ENCODE data around the gene ABCC9. TPM values are rescaled to one million over a fixed set of nuclear protein-coding genes. Genes with fewer than 3 reads are reported as not detected.

ABCC9 gene
- total and polyA plus RNA-seq, 9 donors = 4.9 to 54.8 (median 19.0) TPM

GRCh38 chr12:21775133-21775820 is 165.9 kb downstream of the ABCC9 start:
- intact Hi-C loops (cut with DNase I) = loop anchor here in 2 of 4 donors (10.0 kb wide), 1 partner anchor 60 kb away; no protein-coding TSS in a partner anchor
- 11 to 20% (median 16%) methylated on average over 14 of the region's 14 CpGs for WGBS, 3 donors
- peak overlapping the region; percentile 65 to 81 for H3K27ac ChIP-seq
- peak overlapping the region; percentile 63 for H3K4me3 ChIP-seq
- DNase-seq = peak in 1 of 5 donors; percentile 24
- no peaks in the 10 kb centered on the region for H3K9me3 ChIP-seq
- no peaks in the 10 kb centered on the region for H3K4me1 ChIP-seq (ENCODE audit: insufficient read depth)
- H3K36me3 ChIP-seq = no peaks in the 10 kb centered on the region
- H3K27me3 ChIP-seq = no peaks in the 10 kb centered on the region
- no peak for TF ChIP-seq EP300 (IDR thresholded peaks at IDR 0.05)
- no peak for TF ChIP-seq POLR2A (IDR thresholded peaks at IDR 0.05)
- TF ChIP-seq, protein P1, sequence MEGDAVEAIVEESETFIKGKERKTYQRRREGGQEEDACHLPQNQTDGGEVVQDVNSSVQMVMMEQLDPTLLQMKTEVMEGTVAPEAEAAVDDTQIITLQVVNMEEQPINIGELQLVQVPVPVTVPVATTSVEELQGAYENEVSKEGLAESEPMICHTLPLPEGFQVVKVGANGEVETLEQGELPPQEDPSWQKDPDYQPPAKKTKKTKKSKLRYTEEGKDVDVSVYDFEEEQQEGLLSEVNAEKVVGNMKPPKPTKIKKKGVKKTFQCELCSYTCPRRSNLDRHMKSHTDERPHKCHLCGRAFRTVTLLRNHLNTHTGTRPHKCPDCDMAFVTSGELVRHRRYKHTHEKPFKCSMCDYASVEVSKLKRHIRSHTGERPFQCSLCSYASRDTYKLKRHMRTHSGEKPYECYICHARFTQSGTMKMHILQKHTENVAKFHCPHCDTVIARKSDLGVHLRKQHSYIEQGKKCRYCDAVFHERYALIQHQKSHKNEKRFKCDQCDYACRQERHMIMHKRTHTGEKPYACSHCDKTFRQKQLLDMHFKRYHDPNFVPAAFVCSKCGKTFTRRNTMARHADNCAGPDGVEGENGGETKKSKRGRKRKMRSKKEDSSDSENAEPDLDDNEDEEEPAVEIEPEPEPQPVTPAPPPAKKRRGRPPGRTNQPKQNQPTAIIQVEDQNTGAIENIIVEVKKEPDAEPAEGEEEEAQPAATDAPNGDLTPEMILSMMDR (IDR thresholded peaks at IDR 0.05) = no peak

DNA sequence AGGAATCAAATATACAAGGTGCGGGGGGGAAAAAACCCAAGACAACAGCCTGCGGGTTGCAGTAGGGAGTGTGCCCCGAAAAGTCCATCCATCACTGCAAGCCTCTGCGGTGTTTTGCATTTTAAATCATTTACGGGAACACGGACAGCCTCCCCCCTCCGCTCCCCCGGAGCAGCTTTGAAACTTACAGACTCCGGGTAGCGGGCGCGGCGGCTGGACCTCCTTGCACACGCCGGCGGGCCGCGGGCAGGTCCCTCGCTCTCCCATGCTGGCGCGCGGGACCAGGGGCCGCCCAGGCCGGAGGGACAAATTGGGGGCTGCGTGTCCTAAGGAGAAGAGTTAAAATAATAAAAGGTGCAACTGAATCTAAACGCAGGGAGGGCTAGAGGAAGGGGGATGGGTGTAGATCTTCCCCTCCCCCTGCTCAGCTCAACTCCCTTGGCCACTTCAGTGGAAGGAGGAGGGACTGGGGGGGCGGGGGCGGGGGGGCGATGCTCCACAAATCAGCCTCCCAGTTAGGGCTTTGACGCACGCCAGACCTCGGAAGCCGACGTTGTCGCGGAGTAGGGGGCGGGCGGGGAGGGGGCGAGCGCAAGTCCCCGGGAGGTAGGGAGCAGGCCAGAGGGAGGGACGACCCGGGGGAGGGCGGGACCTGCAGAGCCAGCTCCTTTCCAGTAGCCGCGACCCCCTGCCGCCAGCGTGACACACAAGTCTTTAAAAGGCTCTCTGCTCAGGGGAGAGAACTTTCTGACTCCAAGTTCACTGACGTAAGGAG is 166.7 kb downstream of the ABCC9 start, which contains the start of gene KCNJ8:
Gene KCNJ8 (minus strand): TSS at position 349 of the 775 bp plus-strand sequence. CDS start 1,090 bp downstream, outside the sequence.
- TF ChIP-seq, protein P1 (IDR thresholded peaks at IDR 0.05) = no peak
- no peak for TF ChIP-seq EP300 (IDR thresholded peaks at IDR 0.05)
- peak; percentile 36 for TF ChIP-seq POLR2A (IDR thresholded peaks at IDR 0.05)
- peak within 1 kb of the TSS; percentile 63 for H3K4me3 ChIP-seq
- intact Hi-C loops (cut with DNase I) = loop anchor here in 2 of 4 donors (5.0 to 10.0 kb wide), 2 partner anchors 60 to 168 kb away; partner anchors contain the start of gene ABCC9 (in 2 of the 2)
- no peaks in the 10 kb centered on the region for H3K36me3 ChIP-seq
- H3K9me3 ChIP-seq = no peaks in the 10 kb centered on the region
- H3K27me3 ChIP-seq = no peaks in the 10 kb centered on the region
- 0 to 1% (median 0%) methylated on average over 47 to 49 of the region's 49 CpGs for WGBS, 3 donors
- no peaks in the 10 kb centered on the region for H3K4me1 ChIP-seq (ENCODE audit: insufficient read depth)
- H3K27ac ChIP-seq = peak within 1 kb of the TSS; percentile 65 to 81
- DNase-seq = peak; percentile 84 to 88 (median 86)

DNA sequence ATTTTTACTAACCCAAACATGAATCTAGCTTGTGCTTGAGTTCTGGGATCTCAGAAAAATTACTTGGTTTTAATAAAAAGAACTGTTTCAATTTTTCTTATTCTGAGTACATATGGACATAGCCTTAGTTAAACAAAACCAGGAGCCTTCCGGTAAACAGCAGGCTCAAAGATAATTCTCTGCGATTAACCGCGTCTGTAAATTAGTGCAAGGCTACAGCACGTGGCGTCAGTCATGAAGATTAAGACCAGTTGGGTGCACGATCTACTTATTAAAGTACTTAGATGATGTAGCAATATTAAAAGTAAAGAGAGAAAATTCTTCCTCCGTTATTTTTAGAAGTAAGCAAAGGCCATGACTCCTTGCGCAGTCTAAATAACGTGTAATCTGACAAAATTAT is 167.4 kb downstream of the ABCC9 start:
- H3K36me3 ChIP-seq = no peaks in the 10 kb centered on the region
- intact Hi-C loops (cut with DNase I) = loop anchor here in 2 of 4 donors (5.0 to 10.0 kb wide), 2 partner anchors 61 to 168 kb away; partner anchors contain the start of gene ABCC9 (in 2 of the 2)
- DNase-seq = no peak
- TF ChIP-seq, protein P1 (IDR thresholded peaks at IDR 0.05) = no peak
- TF ChIP-seq POLR2A (IDR thresholded peaks at IDR 0.05) = no peak
- TF ChIP-seq EP300 (IDR thresholded peaks at IDR 0.05) = no peak
- H3K4me3 ChIP-seq = peak overlapping the region; percentile 63
- WGBS, 3 donors = 4 to 6% (median 5%) methylated on average over 10 of the region's 10 CpGs
- H3K27me3 ChIP-seq = no peaks in the 10 kb centered on the region
- H3K27ac ChIP-seq = peak overlapping the region in 1 of 2 donors; percentile 81
- no peaks in the 10 kb centered on the region for H3K9me3 ChIP-seq
- H3K4me1 ChIP-seq (ENCODE audit: insufficient read depth) = no peaks in the 10 kb centered on the region

- WGBS, 3 donors = 25 to 47% (median 32%) methylated on average over 23 of the region's 23 CpGs
- H3K4me1 ChIP-seq (ENCODE audit: insufficient read depth) = no peaks in the 10 kb centered on the region
- H3K9me3 ChIP-seq = no peaks in the 10 kb centered on the region
- H3K27me3 ChIP-seq = no peaks in the 10 kb centered on the region
- TF ChIP-seq POLR2A (IDR thresholded peaks at IDR 0.05) (no peak), EP300 (IDR thresholded peaks at IDR 0.05) (no peak)
- TF ChIP-seq, protein P1 (IDR thresholded peaks at IDR 0.05) = peak in 1 of 3 donors; percentile 23
- peak overlapping the region in 1 of 2 donors; percentile 81 for H3K27ac ChIP-seq
- peak; percentile 52 to 70 (median 58) for DNase-seq
- H3K36me3 ChIP-seq = no peaks in the 10 kb centered on the region
- intact Hi-C loops (cut with DNase I) = loop anchor here in 2 of 4 donors (5.0 to 10.0 kb wide), 2 partner anchors 61 to 169 kb away; partner anchors contain the start of gene ABCC9 (in 2 of the 2)
- peak overlapping the region; percentile 63 for H3K4me3 ChIP-seq
Measured at GRCh38 chr12:21773263-21773741, 167.9 kb downstream of the ABCC9 start.

Data from ovary (tissue), 9 donors.